Epithelial cell of esophagus (primary cell): Measurements from ENCODE around the gene SBSN.

ENCODE experiments used
- DNase-seq: peaks from one replicate; pipeline ENCODE4 v3.0.0; 2010; ENCODE audit warnings: low read depth
- H3K4me3 ChIP-seq: 2 replicates; pipeline ENCODE4 v1.5.1; 2011; ENCODE audit warnings: mild to moderate bottlenecking, low read length, control low read depth
- CTCF ChIP-seq: IDR thresholded peaks from 2 replicates; pipeline ENCODE4 v1.5.1; 2011; ENCODE audit warnings: low read depth, mild to moderate bottlenecking, low read length, control low read depth, inconsistent platforms; ENCODE audit not compliant: insufficient read depth; ENCODE audit errors: missing control alignments

Gene SBSN

GRCh38 chr19:35554076-35554475 is 26.0 kb upstream of the SBSN start:
- DNase-seq = no peak
- H3K4me3 ChIP-seq = no peak overlapping the region
- TF ChIP-seq CTCF = no peak

- TF ChIP-seq CTCF = no peak
Observed at GRCh38 chr19:35553385-35554000, 25.4 kb upstream of the SBSN start.

GRCh38 chr19:35552534-35553384 is 24.6 kb upstream of the SBSN start:
- H3K4me3 ChIP-seq = no peak overlapping the region
- TF ChIP-seq CTCF = no peak
- no peak for DNase-seq

More at GRCh38 chr19:35553385-35554000, 25.4 kb upstream of the SBSN start:
- DNase-seq = no peak
- H3K4me3 ChIP-seq = no peak overlapping the region

- no peak overlapping the region for H3K4me3 ChIP-seq
Observed at GRCh38 chr19:35551091-35551810, 23.1 kb upstream of the SBSN start.

GRCh38 chr19:35549879-35550523 is 21.9 kb upstream of the SBSN start:
- TF ChIP-seq CTCF = no peak
- no peak for DNase-seq
- H3K4me3 ChIP-seq = no peak overlapping the region

More at GRCh38 chr19:35551091-35551810, 23.1 kb upstream of the SBSN start:
- no peak for TF ChIP-seq CTCF
- DNase-seq = no peak

- DNase-seq = peak; percentile 79
- no peak overlapping the region for H3K4me3 ChIP-seq
- TF ChIP-seq CTCF = peak; percentile 76
Observed at GRCh38 chr19:35549174-35549788, 21.2 kb upstream of the SBSN start.
